B cell (primary cell): Measurements from ENCODE around the gene PIK3CD. TPM values are rescaled to one million over a fixed set of nuclear protein-coding genes. Genes with fewer than 3 reads are reported as not detected.

Experiments
- ATAC-seq: fragments of 200-7000 bp; cut with Tn5 transposase; one replicate; pipeline ENCODE4 v1.10.0; 2021; ENCODE audit warnings: low read depth, mild to moderate bottlenecking, moderate number of reproducible peaks, moderate library complexity
- CTCF ChIA-PET: fragments of 350-600 bp; sonication (Branson Sonifier 250); formaldehyde crosslinking; loops from one replicate; lab custom pipeline; 2021; ENCODE audit warnings: antibody characterized with exemption, inconsistent platforms; lab: Charles Lee
- POLR2A ChIA-PET: fragments of 350-600 bp; sonication (Branson Sonifier 250); formaldehyde crosslinking; loops from one replicate; lab custom pipeline; 2021; ENCODE audit warnings: antibody characterized with exemption; lab: Charles Lee
- DNase-seq: peaks from one replicate; pipeline ENCODE4 v3.0.0; 2013
- H2AFZ ChIP-seq: 2 replicates; pipeline ENCODE4 v1.6.1; 2012; ENCODE audit warnings: mild to moderate bottlenecking, low read depth, low read length; ENCODE audit not compliant: insufficient read depth, poor library complexity, severe bottlenecking
- H3K27ac ChIP-seq, 2 donors: 1 replicate in 1 of 2; 2 replicates in 1 of 2; pipeline ENCODE4 v1.5.1; 2012 to 2013; ENCODE audit warnings: low read length in 2 of 2, mild to moderate bottlenecking in 2 of 2, moderate library complexity in 1 of 2
- H3K27me3 ChIP-seq, 4 experiments: fragments of 200-600 bp in 1 of 4; sonication (generic) in 1 of 4; replicated peaks in 1 of 4; 1 replicate in 2 of 4; 2 replicates in 2 of 4; pipeline versions ENCODE4 v1.6.1 to v1.7.0; 2013 to 2016; ENCODE audit warnings: low read length in 3 of 4, mild to moderate bottlenecking in 2 of 4, mixed read lengths in 1 of 4, moderate library complexity in 1 of 4; ENCODE audit not compliant: insufficient read depth in 4 of 4, control insufficient read depth in 3 of 4; ENCODE audit errors: control extremely low read depth in 1 of 4
- H3K36me3 ChIP-seq, 2 experiments: replicated peaks in 1 of 2; 1 replicate in 1 of 2; 2 replicates in 1 of 2; pipeline versions ENCODE4 v1.6.1 to v1.7.1; 2013; ENCODE audit warnings: low read length in 1 of 2; ENCODE audit not compliant: insufficient read depth in 2 of 2, control insufficient read depth in 1 of 2; ENCODE audit errors: control extremely low read depth in 1 of 2, extremely low read depth in 1 of 2
- H3K4me1 ChIP-seq, 2 donors: fragments of 200-600 bp in 1 of 2; sonication (generic) in 1 of 2; 1 replicate in 1 of 2; 2 replicates in 1 of 2; pipeline versions ENCODE4 v1.5.1 to v1.6.1; 2013 to 2017; ENCODE audit warnings: low read length in 2 of 2; ENCODE audit not compliant: control insufficient read depth in 2 of 2, insufficient read depth in 2 of 2
- H3K4me2 ChIP-seq: replicated peaks from 2 replicates; pipeline ENCODE3; 2012; ENCODE audit warnings: mild to moderate bottlenecking, low read depth, low read length; ENCODE audit not compliant: poor library complexity, severe bottlenecking
- H3K4me3 ChIP-seq, 5 experiments: fragments of 200-600 bp in 1 of 5; sonication (generic) in 1 of 5; 1 replicate in 3 of 5; 2 replicates in 2 of 5; pipeline versions ENCODE4 v1.5.1 to v1.7.0; 2011 to 2016; ENCODE audit warnings: low read length in 4 of 5, mild to moderate bottlenecking in 4 of 5, low read depth in 2 of 5, control low read depth in 1 of 5, moderate library complexity in 1 of 5; ENCODE audit not compliant: insufficient read depth in 1 of 5; ENCODE audit errors: control extremely low read depth in 1 of 5, extremely low read depth in 1 of 5
- H3K79me2 ChIP-seq: fragments of 200-600 bp; sonication (generic); one replicate; pipeline ENCODE4 v1.6.0; 2016; ENCODE audit warnings: low read length; ENCODE audit not compliant: control insufficient read depth, insufficient read depth
- H3K9ac ChIP-seq: fragments of 200-600 bp; sonication (generic); 2 replicates; pipeline ENCODE4 v1.6.1; 2017; ENCODE audit warnings: mild to moderate bottlenecking, low read length, moderate library complexity
- H3K9me3 ChIP-seq, 3 donors: one replicate each; pipeline versions ENCODE4 v1.6.1 to v1.7.1; 2013; ENCODE audit warnings: low read length in 2 of 3; ENCODE audit not compliant: control insufficient read depth in 2 of 3, insufficient read depth in 1 of 3; ENCODE audit errors: control extremely low read depth in 1 of 3
- H4K20me1 ChIP-seq: 2 replicates; pipeline ENCODE4 v1.6.0; 2012; ENCODE audit warnings: mild to moderate bottlenecking, low read length; ENCODE audit not compliant: insufficient read depth, control insufficient read depth, poor library complexity, severe bottlenecking
- H3K27ac Mint-ChIP-seq: one replicate; pipeline ENCODE4 v1.8.0; 2021; ENCODE audit warnings: mixed read lengths
- H3K27me3 Mint-ChIP-seq: one replicate; pipeline ENCODE4 v1.8.0; 2021; ENCODE audit warnings: mixed read lengths
- H3K4me1 Mint-ChIP-seq: one replicate; pipeline ENCODE4 v1.8.0; 2021; ENCODE audit warnings: mixed read lengths
- H3K4me3 Mint-ChIP-seq: one replicate; pipeline ENCODE4 v1.8.0; 2021; ENCODE audit warnings: mixed read lengths
- H3K9me3 Mint-ChIP-seq: one replicate; pipeline ENCODE4 v1.8.0; 2022; ENCODE audit warnings: mixed read lengths; ENCODE audit not compliant: insufficient read depth
- EZH2 ChIP-seq: IDR thresholded peaks from 2 replicates; pipeline ENCODE4 v1.6.1; 2012; ENCODE audit warnings: borderline replicate concordance, low read depth, mild to moderate bottlenecking, moderate library complexity, low read length; ENCODE audit not compliant: insufficient read depth, poor library complexity, severe bottlenecking
- WGBS: methylation state at CpG from one replicate; pipeline ENCODE4 v1.1.5; 2013; ENCODE audit warnings: missing lambda C conversion rate; ENCODE audit not compliant: insufficient coverage; 5-methylcytosine and 5-hydroxymethylcytosine counted together
- intact Hi-C: fragments of 100-400 bp; cut with micrococcal nuclease; formaldehyde crosslinking; loops from one replicate; pipeline ENCODE4 v1.10.0; 2022
- polyA plus RNA-seq: library from polyadenylated mRNA; depleted of rRNA; stranded (reverse); fragments of >200 nt; gene quantifications from 2 replicates; pipeline ENCODE4 v1.2.3, GENCODE V29; 2012
- total RNA-seq, 2 donors: library from RNA; stranded (reverse); fragments of 120-200 nt in 1 of 2; gene quantifications; 1 replicate in 1 of 2; 2 replicates in 1 of 2; pipeline versions ENCODE4 v1.2.3 to v1.2.4, GENCODE V29; 2013 to 2022
- TF ChIP-seq, protein P1 (sequence below): fragments of 200-600 bp; IDR thresholded peaks from one replicate; pipeline ENCODE4 v1.8.0; 2022; ENCODE audit warnings: antibody characterized with exemption, mild to moderate bottlenecking

PIK3CD gene
- total and polyA plus RNA-seq, 2 donors (not counting 1 experiment from before 2014, with no cell fraction given) = 144 to 222 TPM

GRCh38 chr1:9721606-9722377, 70.3 kb downstream of the PIK3CD start:
- Mint-ChIP-seq H3K9me3 (no peaks in the 10 kb centered on the region), H3K4me3 (no peak overlapping the region), H3K27me3 (no peaks in the 10 kb centered on the region), H3K4me1 (peaks cover 30% of the 10 kb centered on the region), H3K27ac (peak overlapping the region; percentile 72)
- DNase-seq = peak; percentile 85
- Histone ChIP-seq H4K20me1 (peaks cover 59% of the 10 kb centered on the region), H3K9ac (no peak overlapping the region), H3K4me3 (no peak overlapping the region), H3K27me3 (no peaks in the 10 kb centered on the region), H3K9me3 (peaks cover 0 to 15% (median 0%) of the 10 kb centered on the region in 3 donors), H3K4me2 (peak overlapping the region; percentile 36), H3K36me3 (peaks cover 3 to 85% of the 10 kb centered on the region in 2 experiments), H2AFZ (no peak overlapping the region), H3K4me1 (peaks cover 29 to 49% of the 10 kb centered on the region in 2 donors), H3K79me2 (peaks cover 55% of the 10 kb centered on the region), H3K27ac (peak overlapping the region; percentile 65 to 74)
- TF ChIP-seq, protein P1, sequence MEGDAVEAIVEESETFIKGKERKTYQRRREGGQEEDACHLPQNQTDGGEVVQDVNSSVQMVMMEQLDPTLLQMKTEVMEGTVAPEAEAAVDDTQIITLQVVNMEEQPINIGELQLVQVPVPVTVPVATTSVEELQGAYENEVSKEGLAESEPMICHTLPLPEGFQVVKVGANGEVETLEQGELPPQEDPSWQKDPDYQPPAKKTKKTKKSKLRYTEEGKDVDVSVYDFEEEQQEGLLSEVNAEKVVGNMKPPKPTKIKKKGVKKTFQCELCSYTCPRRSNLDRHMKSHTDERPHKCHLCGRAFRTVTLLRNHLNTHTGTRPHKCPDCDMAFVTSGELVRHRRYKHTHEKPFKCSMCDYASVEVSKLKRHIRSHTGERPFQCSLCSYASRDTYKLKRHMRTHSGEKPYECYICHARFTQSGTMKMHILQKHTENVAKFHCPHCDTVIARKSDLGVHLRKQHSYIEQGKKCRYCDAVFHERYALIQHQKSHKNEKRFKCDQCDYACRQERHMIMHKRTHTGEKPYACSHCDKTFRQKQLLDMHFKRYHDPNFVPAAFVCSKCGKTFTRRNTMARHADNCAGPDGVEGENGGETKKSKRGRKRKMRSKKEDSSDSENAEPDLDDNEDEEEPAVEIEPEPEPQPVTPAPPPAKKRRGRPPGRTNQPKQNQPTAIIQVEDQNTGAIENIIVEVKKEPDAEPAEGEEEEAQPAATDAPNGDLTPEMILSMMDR = peak; percentile 86
- no peak for TF ChIP-seq EZH2
- intact Hi-C loops = loop anchor here (10.0 kb wide), 1 partner anchor 143 kb away; no protein-coding TSS in a partner anchor
- peak; percentile 47 for ATAC-seq
- WGBS = 78% methylated on average over 29 of the region's 29 CpGs
- ChIA-PET CTCF (interaction anchor here (0.5 to 9.8 kb wide), 14 partner anchors 12 to 313 kb away, joined by 3 to 147 read pairs (median 6); no protein-coding TSS in a partner anchor), POLR2A (interaction anchor here (0.7 kb wide), 1 partner anchor 114 kb away, joined by 3 read pairs; no protein-coding TSS in a partner anchor)

GRCh38 chr1:9722378-9722749, 70.8 kb downstream of the PIK3CD start:
- H3K36me3 ChIP-seq = peaks cover 3 to 85% of the 10 kb centered on the region in 2 experiments
- Mint-ChIP-seq H3K27me3 (no peaks in the 10 kb centered on the region), H3K4me1 (peaks cover 25% of the 10 kb centered on the region), H3K9me3 (no peaks in the 10 kb centered on the region), H3K4me3 (no peak overlapping the region), H3K27ac (no peak overlapping the region)
- peaks cover 59% of the 10 kb centered on the region for H4K20me1 ChIP-seq
- no peak overlapping the region for H3K4me2 ChIP-seq
- ATAC-seq (no peak), DNase-seq (no peak)
- H3K4me1 ChIP-seq = peaks cover 23 to 43% of the 10 kb centered on the region in 2 donors
- H3K9me3 ChIP-seq = peaks cover 0 to 15% (median 0%) of the 10 kb centered on the region in 3 donors
- no peak overlapping the region for H3K4me3 ChIP-seq
- H3K27me3 ChIP-seq = no peaks in the 10 kb centered on the region
- whole genome bisulfite sequencing = 95% methylated on average over 10 of the region's 10 CpGs
- peak overlapping the region in 1 of 2 donors; percentile 39 for H3K27ac ChIP-seq
- TF ChIP-seq EZH2 = no peak
- TF ChIP-seq, protein P1 = no peak
- intact Hi-C loops = loop anchor here (10.0 kb wide), 1 partner anchor 142 kb away; no protein-coding TSS in a partner anchor
- H3K79me2 ChIP-seq = peaks cover 49% of the 10 kb centered on the region
- H3K9ac ChIP-seq = no peak overlapping the region
- POLR2A ChIA-PET = no interaction called here
- H2AFZ ChIP-seq = no peak overlapping the region
- CTCF ChIA-PET = interaction anchor here (0.5 to 9.8 kb wide), 10 partner anchors 11 to 314 kb away, joined by 3 to 147 read pairs (median 9); no protein-coding TSS in a partner anchor
